IMR-90 (cell line): ENCODE measurements around the gene KAT6B. TPM values are rescaled to one million over a fixed set of nuclear protein-coding genes. Genes with fewer than 3 reads are reported as not detected.

ENCODE experiments used
- ATAC-seq: fragments of 200-7000 bp; cut with Tn5 transposase; 2 replicates; pipeline ENCODE4 v1.9.1; 2020; ENCODE audit warnings: low read depth, mild to moderate bottlenecking, moderate library complexity
- BruUV-seq: library from RNA; stranded (reverse); fragments of 400-500 nt; replicated peaks from 2 replicates; lab custom pipeline; 2021; lab: Mats Ljungman, UMichigan
- CTCF ChIA-PET: fragments of 300-600 bp; formaldehyde crosslinking; extraction: SDS; loops from one replicate; lab custom pipeline; 2021; ENCODE audit warnings: antibody characterized with exemption; lab: Yijun Ruan, JAX
- POLR2A ChIA-PET: fragments of 300-600 bp; sonication (Branson Sonifier 250); formaldehyde crosslinking; loops from one replicate; lab custom pipeline; 2022; ENCODE audit warnings: antibody characterized with exemption; ENCODE audit not compliant: unreplicated experiment; lab: Charles Lee
- DNase-seq: peaks from one replicate; pipeline ENCODE4 v3.0.0; 2013
- H2AFZ ChIP-seq: replicated peaks from 2 replicates; pipeline ENCODE3; 2013; ENCODE audit warnings: low read length, mild to moderate bottlenecking; ENCODE audit not compliant: poor library complexity
- H2AK5ac ChIP-seq: 2 replicates; pipeline ENCODE4 v1.6.1; 2013; ENCODE audit warnings: low read depth, low read length, inconsistent platforms
- H2AK9ac ChIP-seq: replicated peaks from 2 replicates; pipeline ENCODE3; 2013; ENCODE audit warnings: mild to moderate bottlenecking, low read depth, low read length, moderate library complexity; ENCODE audit not compliant: poor library complexity
- H2BK120ac ChIP-seq: 2 replicates; pipeline ENCODE4 v1.6.1; 2013; ENCODE audit warnings: low read depth, low read length, inconsistent platforms
- H2BK15ac ChIP-seq: 3 replicates; pipeline ENCODE4 v1.6.1; 2013; ENCODE audit warnings: low read depth, low read length, inconsistent platforms
- H2BK20ac ChIP-seq: 2 replicates; pipeline ENCODE4 v1.6.1; 2013; ENCODE audit warnings: low read depth, mild to moderate bottlenecking, inconsistent platforms, low read length, moderate library complexity
- H2BK5ac ChIP-seq: 2 replicates; pipeline ENCODE4 v1.6.1; 2013; ENCODE audit warnings: mild to moderate bottlenecking, low read depth, low read length, inconsistent platforms; ENCODE audit not compliant: poor library complexity, severe bottlenecking
- H3K14ac ChIP-seq: replicated peaks from 2 replicates; pipeline ENCODE4 v1.6.1; 2013; ENCODE audit warnings: low read depth, low read length, inconsistent platforms
- H3K18ac ChIP-seq: 2 replicates; pipeline ENCODE4 v1.6.1; 2013; ENCODE audit warnings: low read depth, low read length, control low read depth
- H3K23ac ChIP-seq: 2 replicates; pipeline ENCODE4 v1.6.1; 2013; ENCODE audit warnings: low read depth, low read length, inconsistent platforms
- H3K27ac ChIP-seq: 2 replicates; pipeline ENCODE4 v1.5.1; 2013; ENCODE audit warnings: mild to moderate bottlenecking, control low read depth, low read length; ENCODE audit not compliant: insufficient read depth
- H3K27me3 ChIP-seq: 2 replicates; pipeline ENCODE4 v1.6.1; 2013; ENCODE audit warnings: low read length; ENCODE audit not compliant: control insufficient read depth, insufficient read depth
- H3K36me3 ChIP-seq: 2 replicates; pipeline ENCODE4 v1.6.1; 2013; ENCODE audit warnings: low read length, mixed read lengths; ENCODE audit not compliant: control insufficient read depth, insufficient read depth
- H3K4ac ChIP-seq: 2 replicates; pipeline ENCODE4 v1.6.1; 2013; ENCODE audit warnings: low read depth, low read length, inconsistent platforms
- H3K4me1 ChIP-seq: 2 replicates; pipeline ENCODE4 v1.6.1; 2013; ENCODE audit warnings: low read length, mixed read lengths; ENCODE audit not compliant: control insufficient read depth, insufficient read depth
- H3K4me2 ChIP-seq: 2 replicates; pipeline ENCODE4 v1.6.1; 2013; ENCODE audit warnings: low read depth, mild to moderate bottlenecking, control low read depth, low read length, moderate library complexity
- H3K4me3 ChIP-seq: 2 replicates; pipeline ENCODE4 v1.5.1; 2013; ENCODE audit warnings: low read depth, mild to moderate bottlenecking, control low read depth, low read length, moderate library complexity; ENCODE audit not compliant: insufficient read depth
- H3K56ac ChIP-seq: 2 replicates; pipeline ENCODE4 v1.6.1; 2013; ENCODE audit warnings: low read length, inconsistent platforms; ENCODE audit not compliant: insufficient read depth; ENCODE audit errors: extremely low read depth
- H3K79me1 ChIP-seq, 2 experiments: 2 replicates each; pipeline ENCODE4 v1.6.1; 2013; ENCODE audit warnings: low read length in 2 of 2, inconsistent platforms in 1 of 2, low read depth in 1 of 2
- H3K9ac ChIP-seq: 2 replicates; pipeline ENCODE4 v1.6.1; 2013; ENCODE audit warnings: low read depth, low read length, control low read depth
- H3K9me1 ChIP-seq: 2 replicates; pipeline ENCODE4 v1.6.1; 2013; ENCODE audit warnings: low read length, inconsistent platforms; ENCODE audit not compliant: insufficient read depth
- H3K9me3 ChIP-seq: 2 replicates; pipeline ENCODE4 v1.6.1; 2013; ENCODE audit warnings: low read length; ENCODE audit not compliant: control insufficient read depth, insufficient read depth
- H4K20me1 ChIP-seq: 2 replicates; pipeline ENCODE4 v1.6.1; 2013; ENCODE audit warnings: low read length, inconsistent platforms; ENCODE audit not compliant: insufficient read depth
- H4K5ac ChIP-seq: 2 replicates; pipeline ENCODE4 v1.6.1; 2013; ENCODE audit warnings: mild to moderate bottlenecking, low read depth, low read length, control low read depth
- H4K8ac ChIP-seq, 2 experiments: 2 replicates each; pipeline ENCODE4 v1.6.1; 2013; ENCODE audit warnings: low read depth in 2 of 2, low read length in 2 of 2, control low read depth in 1 of 2, inconsistent platforms in 1 of 2
- H4K91ac ChIP-seq: 2 replicates; pipeline ENCODE4 v1.6.1; 2013; ENCODE audit warnings: low read depth, low read length, inconsistent platforms; ENCODE audit not compliant: insufficient read depth
- BHLHE40 ChIP-seq: fragments of 150-350 bp; IDR thresholded peaks from 2 replicates; pipeline ENCODE4 v1.6.1; 2016; ENCODE audit warnings: mild to moderate bottlenecking, low read depth, low read length
- CHD1 ChIP-seq: IDR thresholded peaks from 2 replicates; pipeline ENCODE4 v1.6.1; 2012; ENCODE audit warnings: low read depth, low read length, improper control_type of control experiment
- CTCF ChIP-seq: conservative IDR thresholded peaks from 2 replicates; pipeline ENCODE4 v1.5.1; 2012; ENCODE audit warnings: mild to moderate bottlenecking, low read depth, low read length, improper control_type of control experiment
- ELK1 ChIP-seq: fragments of 150-350 bp; IDR thresholded peaks from 2 replicates; pipeline ENCODE4 v1.6.1; 2016; ENCODE audit warnings: low read depth, mild to moderate bottlenecking, low read length, moderate library complexity, borderline replicate concordance
- FOS ChIP-seq: fragments of 150-350 bp; IDR thresholded peaks from 2 replicates; pipeline ENCODE4 v1.6.1; 2016; ENCODE audit warnings: low read depth, low read length
- MAFK ChIP-seq: IDR thresholded peaks from 2 replicates; pipeline ENCODE4 v1.6.1; 2012; ENCODE audit warnings: low read depth, low read length, improper control_type of control experiment
- MAZ ChIP-seq: IDR thresholded peaks from 2 replicates; pipeline ENCODE4 v1.6.1; 2012; ENCODE audit warnings: low read depth, mild to moderate bottlenecking, low read length, improper control_type of control experiment, moderate library complexity, borderline replicate concordance
- MXI1 ChIP-seq: IDR thresholded peaks from 2 replicates; pipeline ENCODE4 v1.6.1; 2012; ENCODE audit warnings: low read depth, mild to moderate bottlenecking, low read length, moderate library complexity, borderline replicate concordance
- RAD21 ChIP-seq: IDR thresholded peaks from 2 replicates; pipeline ENCODE4 v1.6.1; 2012; ENCODE audit warnings: low read length, improper control_type of control experiment
- RCOR1 ChIP-seq: IDR thresholded peaks from 2 replicates; pipeline ENCODE4 v1.6.1; 2012; ENCODE audit warnings: mild to moderate bottlenecking, low read length, improper control_type of control experiment; ENCODE audit not compliant: insufficient replicate concordance
- RFX5 ChIP-seq: IDR thresholded peaks from 2 replicates; pipeline ENCODE4 v1.8.0; 2012; ENCODE audit warnings: low read depth, mild to moderate bottlenecking, low read length, moderate library complexity
- SMC3 ChIP-seq: fragments of 150-350 bp; IDR thresholded peaks from 2 replicates; pipeline ENCODE4 v1.6.1; 2016; ENCODE audit warnings: low read depth, mild to moderate bottlenecking, antibody characterized with exemption, low read length, moderate library complexity
- WGBS, 2 experiments: methylation state at CpG; one replicate each; pipeline versions ENCODE4 v1.1.5 to v1.1.7; 2013; ENCODE audit warnings: missing lambda C conversion rate in 2 of 2; ENCODE audit not compliant: insufficient read length in 1 of 2; ENCODE audit errors: extremely low coverage in 2 of 2; 5-methylcytosine and 5-hydroxymethylcytosine counted together
- dilution Hi-C: fragments of 300-500 bp; cut with HindIII; formaldehyde crosslinking; loops from one replicate; pipeline ENCODE4 v1.14.3; 2018; ENCODE audit warnings: low sequenced_read_pairs; ENCODE audit not compliant: unreplicated experiment
- in situ Hi-C: fragments of 300-500 bp; cut with MboI; formaldehyde crosslinking; loops from 3 replicates; pipeline ENCODE4 v1.14.3; 2019; ENCODE audit warnings: low sequenced_read_pairs, inconsistent platforms, mixed read lengths
- intact Hi-C: fragments of 100-400 bp; cut with micrococcal nuclease; formaldehyde crosslinking; loops from 2 replicates; pipeline ENCODE4 v1.10.0; 2022
- polyA plus RNA-seq, 3 experiments: library from polyadenylated mRNA; depleted of rRNA; stranded (reverse); fragments of >200 nt; gene quantifications; 2 replicates each; pipeline ENCODE4 v1.2.3, GENCODE V29; 2012; ENCODE audit warnings: low replicate concordance in 1 of 3
- total RNA-seq: library from RNA; depleted of rRNA; stranded (reverse); fragments of >200 nt; gene quantifications from 2 replicates; pipeline ENCODE4 v1.2.3, GENCODE V29; 2012

The KAT6B gene
- total and polyA plus RNA-seq, 2 of the 4 experiments (the other 2 are of a cell fraction) = 8.8 to 28.1 TPM

- no peak overlapping the region for H3K14ac ChIP-seq
- no peak overlapping the region for H3K9ac ChIP-seq
- in situ Hi-C loops (no loop called here), dilution Hi-C loops (no loop called here), intact Hi-C loops (no loop called here)
- H3K4me1 ChIP-seq = peaks cover 34% of the 10 kb centered on the region
- H4K91ac ChIP-seq = no peak overlapping the region
- H2BK20ac ChIP-seq = no peak overlapping the region
- no peak for TF ChIP-seq FOS
- no peak for TF ChIP-seq MAZ
- no peak for TF ChIP-seq BHLHE40
- TF ChIP-seq CTCF = no peak
- no peak for TF ChIP-seq RFX5
- no peak for TF ChIP-seq ELK1
- no peak for TF ChIP-seq MXI1
- no peak for TF ChIP-seq RAD21
- no peak for TF ChIP-seq CHD1
- no peak for TF ChIP-seq MAFK
- no peak for TF ChIP-seq SMC3
- no peak for TF ChIP-seq RCOR1
- peak overlapping the region; percentile 94 for H2BK5ac ChIP-seq
- no peak overlapping the region for H3K56ac ChIP-seq
- no peak overlapping the region for H4K5ac ChIP-seq
- H2BK15ac ChIP-seq = no peak overlapping the region
- H3K23ac ChIP-seq = no peak overlapping the region
- peak overlapping the region; percentile 63; the same call in 1 of the 2 replicates for H3K18ac ChIP-seq
- no peak overlapping the region; a peak in 1 of 4 replicates for H4K8ac ChIP-seq
- WGBS, 2 experiments = no CpG with 5 or more reads among the region's 1 CpG
- H3K4me3 ChIP-seq = no peak overlapping the region
- no peak overlapping the region for H2AK9ac ChIP-seq
- no peaks in the 10 kb centered on the region for H3K27me3 ChIP-seq
- H2BK120ac ChIP-seq = no peak overlapping the region
- no TSS peak for BruUV-seq
- H3K4me2 ChIP-seq = no peak overlapping the region; the same call in 1 of the 2 replicates
- ATAC-seq (peak; percentile 79), DNase-seq (peak; percentile 31)
- peaks cover 3% of the 10 kb centered on the region; the same call in 1 of the 2 replicates for H4K20me1 ChIP-seq
- CTCF ChIA-PET = interaction anchor here (0.6 kb wide), 1 partner anchor 59 kb away, joined by 6 read pairs; no protein-coding TSS in a partner anchor
- H2AFZ ChIP-seq = no peak overlapping the region
- H3K9me1 ChIP-seq = peaks cover 13% of the 10 kb centered on the region
- H2AK5ac ChIP-seq = no peak overlapping the region
- no peak overlapping the region for H3K4ac ChIP-seq
- no peaks in the 10 kb centered on the region for H3K36me3 ChIP-seq
- no peak overlapping the region for H3K27ac ChIP-seq
- POLR2A ChIA-PET = interaction anchor here (0.6 kb wide), 1 partner anchor 11 kb away, joined by 3 read pairs; no protein-coding TSS in a partner anchor
- H3K79me1 ChIP-seq = peaks cover 32 to 80% of the 10 kb centered on the region in 2 experiments
- no peaks in the 10 kb centered on the region for H3K9me3 ChIP-seq
These were observed 49.6 kb downstream of the KAT6B start for GRCh38 chr10:74875966-74876365.
